HCT116 (cell line): ENCODE data around the gene PRKG1.

Experiments
- CTCF ChIP-seq, 3 experiments: fragments of 200-600 bp in 1 of 3; sonication (generic) in 1 of 3; IDR thresholded peaks in 2 of 3; conservative IDR thresholded peaks in 1 of 3; 2 replicates each; pipeline ENCODE4 v1.5.1; 2012 to 2017; ENCODE audit warnings: low read depth in 2 of 3, low read length in 2 of 3, antibody characterized with exemption in 1 of 3, borderline replicate concordance in 1 of 3, control low read depth in 1 of 3, mild to moderate bottlenecking in 1 of 3, mixed read lengths in 1 of 3, mixed run types in 1 of 3, moderate library complexity in 1 of 3; ENCODE audit not compliant: insufficient read depth in 1 of 3
- POLR2A ChIP-seq: IDR thresholded peaks from 2 replicates; pipeline ENCODE4 v1.7.0; 2011; ENCODE audit warnings: borderline replicate concordance; ENCODE audit not compliant: insufficient read depth, insufficient read length; ENCODE audit errors: extremely low read depth
- POLR2AphosphoS5 ChIP-seq: IDR thresholded peaks from 2 replicates; pipeline ENCODE4 v1.6.1; 2011; ENCODE audit warnings: mild to moderate bottlenecking, low read depth, low read length, moderate library complexity

GRCh38 chr10:51619365-51619764 lies 545.1 kb downstream of the PRKG1 start:
- TF ChIP-seq CTCF (IDR thresholded peaks at IDR 0.05 in 2 of 3, conservative IDR thresholded peaks at IDR 0.05 in 1 of 3; ENCODE audit: borderline replicate concordance in 1 of 3, insufficient read depth in 1 of 3, low read depth in 2 of 3, low read length in 2 of 3) (no peak), POLR2A (no peak), POLR2AphosphoS5 (no peak)
